ENCODE measurements around the gene KIF18A. TPM values are rescaled to one million over a fixed set of nuclear protein-coding genes. Genes with fewer than 3 reads are reported as not detected.

KIF18A gene
- total RNA-seq, 1 experiment from 2014 or later, result 20.6 TPM

- no peaks in the 10 kb centered on the region for H3K4me1 Mint-ChIP-seq
- DNase-seq (ENCODE audit: low spot score), result no peak
- ATAC-seq, result no peak
- CTCF ChIA-PET, result no interaction called here
- peaks cover 6% of the 10 kb centered on the region for H3K9me3 Mint-ChIP-seq
- H3K27me3 Mint-ChIP-seq (ENCODE audit: low read depth), result no peaks in the 10 kb centered on the region
- H3K27ac Mint-ChIP-seq, result no peak overlapping the region
- TF ChIP-seq ESRRA (CRISPR knock-in tag; IDR thresholded peaks at IDR 0.05; ENCODE audit: borderline replicate concordance) (no peak), PRDM15 (CRISPR knock-in tag; IDR thresholded peaks at IDR 0.05) (no peak), ATF1 (CRISPR knock-in tag; IDR thresholded peaks at IDR 0.05) (no peak), MLX (CRISPR knock-in tag; IDR thresholded peaks at IDR 0.05) (no peak), TEAD1 (CRISPR knock-in tag; IDR thresholded peaks at IDR 0.05) (no peak), MAX (CRISPR knock-in tag; IDR thresholded peaks at IDR 0.05) (no peak), TEAD4 (CRISPR knock-in tag; IDR thresholded peaks at IDR 0.05) (no peak), ZNF512 (CRISPR knock-in tag; IDR thresholded peaks at IDR 0.05; ENCODE audit: borderline replicate concordance) (no peak), ZSCAN18 (CRISPR knock-in tag; IDR thresholded peaks at IDR 0.05) (no peak), AFF4 (CRISPR knock-in tag; IDR thresholded peaks at IDR 0.05; ENCODE audit: borderline replicate concordance) (no peak), HMGA2 (CRISPR knock-in tag; IDR thresholded peaks at IDR 0.05) (no peak), NR1H2 (CRISPR knock-in tag; IDR thresholded peaks at IDR 0.05) (no peak)
- POLR2A ChIA-PET, result no interaction called here
- peaks cover 15% of the 10 kb centered on the region for H3K36me3 Mint-ChIP-seq
- no peak overlapping the region for H3K4me3 Mint-ChIP-seq
Observed at GRCh38 chr11:28026634-28027290, 81.2 kb downstream of the KIF18A start.

- ATAC-seq, result no peak
- no peak overlapping the region for H3K4me3 Mint-ChIP-seq
- no peak overlapping the region for H3K27ac Mint-ChIP-seq
- H3K36me3 Mint-ChIP-seq, result no peaks in the 10 kb centered on the region
- ChIA-PET POLR2A (no interaction called here), CTCF (no interaction called here)
- no peaks in the 10 kb centered on the region for H3K4me1 Mint-ChIP-seq
- no peaks in the 10 kb centered on the region for H3K9me3 Mint-ChIP-seq
- no peaks in the 10 kb centered on the region for H3K27me3 Mint-ChIP-seq (ENCODE audit: low read depth)
- TF ChIP-seq E2F1 (CRISPR knock-in tag; IDR thresholded peaks at IDR 0.05), result no peak
- no peak for TF ChIP-seq JUN (CRISPR knock-in tag; IDR thresholded peaks at IDR 0.05)
- no peak for TF ChIP-seq KAT7 (CRISPR knock-in tag; IDR thresholded peaks at IDR 0.05; ENCODE audit: borderline replicate concordance)
- no peak for TF ChIP-seq NR3C1 (CRISPR knock-in tag; conservative IDR thresholded peaks at IDR 0.05; ENCODE audit: low read depth)
- no peak for TF ChIP-seq CREM (CRISPR knock-in tag; IDR thresholded peaks at IDR 0.05)
- no peak for DNase-seq (ENCODE audit: low spot score)
Observed at GRCh38 chr11:28017816-28018215, 90.1 kb downstream of the KIF18A start.
